Parathyroid adenoma (tissue), 2 donors: ENCODE measurements around the gene PKD1L1.

Source experiments
- H2AFZ ChIP-seq: fragments of 300-600 bp; sonication (generic); one replicate; pipeline ENCODE4 v1.7.0; 2017; ENCODE audit warnings: antibody characterized with exemption, mild to moderate bottlenecking
- H3K27ac ChIP-seq: fragments of 300-600 bp; sonication (generic); one replicate; pipeline ENCODE4 v1.7.0; 2017
- H3K27me3 ChIP-seq: fragments of 300-600 bp; sonication (generic); one replicate; pipeline ENCODE4 v1.7.0; 2017; ENCODE audit warnings: low read length; ENCODE audit not compliant: control insufficient read depth, insufficient read depth
- H3K36me3 ChIP-seq: fragments of 300-600 bp; sonication (generic); one replicate; pipeline ENCODE4 v1.7.0; 2017; ENCODE audit warnings: low read length; ENCODE audit not compliant: control insufficient read depth, insufficient read depth
- H3K4me1 ChIP-seq: fragments of 300-600 bp; sonication (generic); one replicate; pipeline ENCODE4 v1.7.0; 2017; ENCODE audit warnings: control low read depth
- H3K4me2 ChIP-seq: fragments of 300-600 bp; sonication (generic); one replicate; pipeline ENCODE4 v1.7.0; 2017; ENCODE audit warnings: low read length
- H3K4me3 ChIP-seq: fragments of 300-600 bp; sonication (generic); one replicate; pipeline ENCODE4 v1.7.0; 2017; ENCODE audit warnings: low read depth, low read length
- H3K79me2 ChIP-seq: fragments of 300-600 bp; sonication (generic); one replicate; pipeline ENCODE4 v1.7.0; 2017; ENCODE audit warnings: control low read depth
- H3K9ac ChIP-seq: fragments of 300-600 bp; sonication (generic); one replicate; pipeline ENCODE4 v1.7.0; 2017; ENCODE audit warnings: mild to moderate bottlenecking
- H3K9me3 ChIP-seq: fragments of 300-600 bp; sonication (generic); one replicate; pipeline ENCODE4 v1.7.0; 2017; ENCODE audit warnings: low read length; ENCODE audit not compliant: control insufficient read depth
- TF ChIP-seq, protein P1 (sequence below): fragments of 300-600 bp; sonication (generic); IDR thresholded peaks from one replicate; pipeline ENCODE4 v1.7.0; 2017; ENCODE audit warnings: antibody characterized with exemption, mild to moderate bottlenecking
- donor health status: primary hyperparathyroidism.

The PKD1L1 gene

DNA sequence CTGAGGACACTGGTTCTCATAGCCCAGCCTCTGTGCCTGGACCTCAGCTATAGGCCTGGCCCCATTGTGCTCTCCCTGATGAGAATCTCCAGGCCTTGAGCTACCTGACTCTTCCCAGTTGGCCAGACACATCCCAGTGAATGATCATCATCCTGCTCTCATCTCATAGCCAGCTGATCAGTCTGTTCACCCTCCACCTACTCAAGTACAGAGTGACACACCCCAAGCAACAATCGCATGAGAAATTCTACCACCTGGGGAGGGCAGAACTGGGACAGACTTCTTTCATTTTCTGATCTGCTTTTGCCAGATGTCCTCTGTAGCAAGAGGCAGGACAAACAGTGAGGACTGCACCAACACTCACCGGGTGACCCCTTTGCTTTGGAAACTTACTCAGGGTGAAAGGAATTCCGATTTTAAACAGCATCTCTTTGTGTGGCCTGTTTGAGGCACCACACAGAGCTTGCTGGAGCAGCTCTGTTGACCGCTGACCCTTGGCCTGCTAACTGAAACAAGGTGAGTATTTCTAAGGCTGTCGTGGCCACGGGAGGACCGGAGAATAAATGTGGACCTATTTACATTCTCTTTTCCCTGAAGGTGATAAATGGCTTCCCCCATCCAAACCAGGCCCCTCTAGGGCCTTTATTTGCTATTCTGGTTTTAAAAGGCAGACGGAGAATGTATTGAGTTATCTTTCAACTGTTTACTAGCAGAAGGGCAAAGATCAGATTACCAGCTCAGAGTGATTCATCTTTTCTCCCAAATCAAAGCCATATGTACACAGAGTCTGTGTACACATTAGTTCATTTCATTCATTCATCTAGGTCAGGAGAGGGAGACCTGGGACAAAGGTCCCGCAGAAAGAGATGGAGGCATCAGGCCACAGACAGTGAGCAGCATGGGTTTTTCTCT, 184.9 kb downstream of the PKD1L1 start:
- H3K27ac ChIP-seq = no peak overlapping the region
- H3K36me3 ChIP-seq = no peaks in the 10 kb centered on the region
- no peak overlapping the region for H3K4me3 ChIP-seq
- H3K79me2 ChIP-seq = no peaks in the 10 kb centered on the region
- no peak overlapping the region for H3K9ac ChIP-seq
- peaks cover 1% of the 10 kb centered on the region for H3K4me1 ChIP-seq
- H3K4me2 ChIP-seq = no peak overlapping the region
- no peaks in the 10 kb centered on the region for H3K9me3 ChIP-seq
- TF ChIP-seq, protein P1, sequence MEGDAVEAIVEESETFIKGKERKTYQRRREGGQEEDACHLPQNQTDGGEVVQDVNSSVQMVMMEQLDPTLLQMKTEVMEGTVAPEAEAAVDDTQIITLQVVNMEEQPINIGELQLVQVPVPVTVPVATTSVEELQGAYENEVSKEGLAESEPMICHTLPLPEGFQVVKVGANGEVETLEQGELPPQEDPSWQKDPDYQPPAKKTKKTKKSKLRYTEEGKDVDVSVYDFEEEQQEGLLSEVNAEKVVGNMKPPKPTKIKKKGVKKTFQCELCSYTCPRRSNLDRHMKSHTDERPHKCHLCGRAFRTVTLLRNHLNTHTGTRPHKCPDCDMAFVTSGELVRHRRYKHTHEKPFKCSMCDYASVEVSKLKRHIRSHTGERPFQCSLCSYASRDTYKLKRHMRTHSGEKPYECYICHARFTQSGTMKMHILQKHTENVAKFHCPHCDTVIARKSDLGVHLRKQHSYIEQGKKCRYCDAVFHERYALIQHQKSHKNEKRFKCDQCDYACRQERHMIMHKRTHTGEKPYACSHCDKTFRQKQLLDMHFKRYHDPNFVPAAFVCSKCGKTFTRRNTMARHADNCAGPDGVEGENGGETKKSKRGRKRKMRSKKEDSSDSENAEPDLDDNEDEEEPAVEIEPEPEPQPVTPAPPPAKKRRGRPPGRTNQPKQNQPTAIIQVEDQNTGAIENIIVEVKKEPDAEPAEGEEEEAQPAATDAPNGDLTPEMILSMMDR = no peak
- H3K27me3 ChIP-seq = no peaks in the 10 kb centered on the region
- peak overlapping the region; percentile 39 for H2AFZ ChIP-seq

DNA sequence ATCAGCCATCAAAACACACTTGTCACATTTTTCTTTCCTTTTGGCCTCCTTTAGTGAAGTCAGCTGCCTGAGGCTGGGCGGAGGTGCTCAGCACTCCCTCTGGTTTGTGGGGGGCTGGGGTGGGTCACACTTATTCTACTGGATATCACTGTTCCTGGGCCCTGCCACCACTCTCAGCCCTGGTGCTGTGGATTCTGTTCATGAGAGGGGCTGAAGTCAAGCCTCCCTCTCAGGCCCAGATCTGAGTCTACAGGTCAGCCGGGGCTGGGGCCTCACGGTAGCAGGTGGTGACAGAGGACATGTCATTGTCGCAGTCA, 185.6 kb downstream of the PKD1L1 start:
- H3K36me3 ChIP-seq = no peaks in the 10 kb centered on the region
- H3K27me3 ChIP-seq = no peaks in the 10 kb centered on the region
- TF ChIP-seq, protein P1 = no peak
- H2AFZ ChIP-seq = no peak overlapping the region
- no peak overlapping the region for H3K27ac ChIP-seq
- H3K9me3 ChIP-seq = no peaks in the 10 kb centered on the region
- H3K4me3 ChIP-seq = no peak overlapping the region
- H3K4me2 ChIP-seq = no peak overlapping the region
- H3K4me1 ChIP-seq = peaks cover 6% of the 10 kb centered on the region
- H3K9ac ChIP-seq = no peak overlapping the region
- H3K79me2 ChIP-seq = no peaks in the 10 kb centered on the region

DNA sequence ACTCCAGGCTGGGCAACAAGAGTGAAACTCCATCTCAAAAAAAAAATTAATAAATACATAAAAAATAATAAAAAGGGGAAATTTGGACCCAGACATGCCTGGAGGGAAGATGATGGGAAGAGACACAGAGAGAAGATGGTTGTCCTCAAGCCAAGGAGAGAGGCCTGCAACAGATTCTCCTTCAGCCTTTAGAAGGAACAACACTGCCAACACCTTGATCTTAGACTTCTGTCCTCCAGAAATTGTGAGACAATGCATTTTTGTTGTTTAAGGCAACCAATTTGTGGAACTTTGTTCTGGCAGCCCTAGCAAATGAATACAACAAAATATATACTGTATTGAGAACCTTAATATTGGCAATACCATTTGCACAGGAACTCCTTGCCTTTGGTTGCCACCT, 186.1 kb downstream of the PKD1L1 start:
- H3K79me2 ChIP-seq = no peaks in the 10 kb centered on the region
- H3K27ac ChIP-seq = no peak overlapping the region
- no peaks in the 10 kb centered on the region for H3K9me3 ChIP-seq
- H3K27me3 ChIP-seq = no peaks in the 10 kb centered on the region
- no peak overlapping the region for H3K4me3 ChIP-seq
- H3K36me3 ChIP-seq = no peaks in the 10 kb centered on the region
- H2AFZ ChIP-seq = no peak overlapping the region
- H3K4me1 ChIP-seq = peaks cover 6% of the 10 kb centered on the region
- H3K4me2 ChIP-seq = no peak overlapping the region
- TF ChIP-seq, protein P1 = no peak
- no peak overlapping the region for H3K9ac ChIP-seq

DNA sequence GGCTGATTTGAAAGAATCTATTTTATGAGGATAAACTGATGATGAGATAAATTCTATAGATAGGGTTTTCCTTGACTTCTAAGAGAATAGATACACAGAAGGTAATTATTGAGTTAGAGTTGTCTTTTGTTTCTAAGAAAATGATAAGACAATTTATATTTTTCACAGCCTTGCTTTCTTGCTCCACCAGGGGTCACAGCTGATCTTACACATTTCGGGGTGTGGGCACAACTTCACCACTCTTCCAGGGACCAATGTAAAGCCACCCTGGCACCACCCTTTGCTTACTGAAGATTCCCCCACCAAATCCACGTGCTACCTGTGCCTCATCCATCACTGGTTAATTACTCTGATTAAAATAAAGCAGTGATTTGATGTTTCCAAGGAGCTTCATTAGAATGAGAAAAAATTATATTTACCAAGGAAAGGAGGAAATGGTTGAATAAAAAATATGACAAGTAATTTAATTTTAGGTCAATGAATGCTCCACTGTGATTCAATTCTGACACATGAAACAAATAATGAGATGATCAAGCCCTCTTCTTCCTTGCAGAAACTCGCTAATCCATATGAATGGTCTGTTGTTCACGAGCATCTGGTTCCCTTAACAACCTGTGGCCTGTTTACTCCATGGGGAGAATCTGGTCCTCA, 189.1 kb downstream of the PKD1L1 start:
- peaks cover 6% of the 10 kb centered on the region for H3K4me1 ChIP-seq
- no peak overlapping the region for H3K4me3 ChIP-seq
- H3K79me2 ChIP-seq = no peaks in the 10 kb centered on the region
- H3K27me3 ChIP-seq = no peaks in the 10 kb centered on the region
- no peaks in the 10 kb centered on the region for H3K9me3 ChIP-seq
- H3K9ac ChIP-seq = no peak overlapping the region
- no peak overlapping the region for H3K4me2 ChIP-seq
- TF ChIP-seq, protein P1 = no peak
- no peaks in the 10 kb centered on the region for H3K36me3 ChIP-seq
- no peak overlapping the region for H3K27ac ChIP-seq
- no peak overlapping the region for H2AFZ ChIP-seq
